B cell (primary cell): ENCODE results near the gene PEAK1. TPM values are rescaled to one million over a fixed set of nuclear protein-coding genes. Genes with fewer than 3 reads are reported as not detected.
A peak's percentile ranks its signal among the peaks of the same experiment; 100 is the strongest.

Source experiments
- ATAC-seq: fragments of 200-7000 bp; cut with Tn5 transposase; one replicate; pipeline ENCODE4 v1.10.0; 2021; ENCODE audit warnings: low read depth, mild to moderate bottlenecking, moderate number of reproducible peaks, moderate library complexity
- CTCF ChIA-PET: fragments of 350-600 bp; sonication (Branson Sonifier 250); formaldehyde crosslinking; loops from one replicate; lab custom pipeline; 2021; ENCODE audit warnings: antibody characterized with exemption, inconsistent platforms; lab: Charles Lee
- POLR2A ChIA-PET: fragments of 350-600 bp; sonication (Branson Sonifier 250); formaldehyde crosslinking; loops from one replicate; lab custom pipeline; 2021; ENCODE audit warnings: antibody characterized with exemption; lab: Charles Lee
- DNase-seq: peaks from one replicate; pipeline ENCODE4 v3.0.0; 2013
- H2AFZ ChIP-seq: 2 replicates; pipeline ENCODE4 v1.6.1; 2012; ENCODE audit warnings: mild to moderate bottlenecking, low read depth, low read length; ENCODE audit not compliant: insufficient read depth, poor library complexity, severe bottlenecking
- H3K27ac ChIP-seq, 2 donors: 1 replicate in 1 of 2; 2 replicates in 1 of 2; pipeline ENCODE4 v1.5.1; 2012 to 2013; ENCODE audit warnings: low read length in 2 of 2, mild to moderate bottlenecking in 2 of 2, moderate library complexity in 1 of 2
- H3K27me3 ChIP-seq, 4 experiments: fragments of 200-600 bp in 1 of 4; sonication (generic) in 1 of 4; replicated peaks in 1 of 4; 1 replicate in 2 of 4; 2 replicates in 2 of 4; pipeline versions ENCODE4 v1.6.1 to v1.7.0; 2013 to 2016; ENCODE audit warnings: low read length in 3 of 4, mild to moderate bottlenecking in 2 of 4, mixed read lengths in 1 of 4, moderate library complexity in 1 of 4; ENCODE audit not compliant: insufficient read depth in 4 of 4, control insufficient read depth in 3 of 4; ENCODE audit errors: control extremely low read depth in 1 of 4
- H3K36me3 ChIP-seq, 2 experiments: replicated peaks in 1 of 2; 1 replicate in 1 of 2; 2 replicates in 1 of 2; pipeline versions ENCODE4 v1.6.1 to v1.7.1; 2013; ENCODE audit warnings: low read length in 1 of 2; ENCODE audit not compliant: insufficient read depth in 2 of 2, control insufficient read depth in 1 of 2; ENCODE audit errors: control extremely low read depth in 1 of 2, extremely low read depth in 1 of 2
- H3K4me1 ChIP-seq, 2 donors: fragments of 200-600 bp in 1 of 2; sonication (generic) in 1 of 2; 1 replicate in 1 of 2; 2 replicates in 1 of 2; pipeline versions ENCODE4 v1.5.1 to v1.6.1; 2013 to 2017; ENCODE audit warnings: low read length in 2 of 2; ENCODE audit not compliant: control insufficient read depth in 2 of 2, insufficient read depth in 2 of 2
- H3K4me2 ChIP-seq: replicated peaks from 2 replicates; pipeline ENCODE3; 2012; ENCODE audit warnings: mild to moderate bottlenecking, low read depth, low read length; ENCODE audit not compliant: poor library complexity, severe bottlenecking
- H3K4me3 ChIP-seq, 5 experiments: fragments of 200-600 bp in 1 of 5; sonication (generic) in 1 of 5; 1 replicate in 3 of 5; 2 replicates in 2 of 5; pipeline versions ENCODE4 v1.5.1 to v1.7.0; 2011 to 2016; ENCODE audit warnings: low read length in 4 of 5, mild to moderate bottlenecking in 4 of 5, low read depth in 2 of 5, control low read depth in 1 of 5, moderate library complexity in 1 of 5; ENCODE audit not compliant: insufficient read depth in 1 of 5; ENCODE audit errors: control extremely low read depth in 1 of 5, extremely low read depth in 1 of 5
- H3K79me2 ChIP-seq: fragments of 200-600 bp; sonication (generic); one replicate; pipeline ENCODE4 v1.6.0; 2016; ENCODE audit warnings: low read length; ENCODE audit not compliant: control insufficient read depth, insufficient read depth
- H3K9ac ChIP-seq: fragments of 200-600 bp; sonication (generic); 2 replicates; pipeline ENCODE4 v1.6.1; 2017; ENCODE audit warnings: mild to moderate bottlenecking, low read length, moderate library complexity
- H3K9me3 ChIP-seq, 3 donors: one replicate each; pipeline versions ENCODE4 v1.6.1 to v1.7.1; 2013; ENCODE audit warnings: low read length in 2 of 3; ENCODE audit not compliant: control insufficient read depth in 2 of 3, insufficient read depth in 1 of 3; ENCODE audit errors: control extremely low read depth in 1 of 3
- H4K20me1 ChIP-seq: 2 replicates; pipeline ENCODE4 v1.6.0; 2012; ENCODE audit warnings: mild to moderate bottlenecking, low read length; ENCODE audit not compliant: insufficient read depth, control insufficient read depth, poor library complexity, severe bottlenecking
- H3K27ac Mint-ChIP-seq: one replicate; pipeline ENCODE4 v1.8.0; 2021; ENCODE audit warnings: mixed read lengths
- H3K27me3 Mint-ChIP-seq: one replicate; pipeline ENCODE4 v1.8.0; 2021; ENCODE audit warnings: mixed read lengths
- H3K4me1 Mint-ChIP-seq: one replicate; pipeline ENCODE4 v1.8.0; 2021; ENCODE audit warnings: mixed read lengths
- H3K4me3 Mint-ChIP-seq: one replicate; pipeline ENCODE4 v1.8.0; 2021; ENCODE audit warnings: mixed read lengths
- H3K9me3 Mint-ChIP-seq: one replicate; pipeline ENCODE4 v1.8.0; 2022; ENCODE audit warnings: mixed read lengths; ENCODE audit not compliant: insufficient read depth
- EZH2 ChIP-seq: IDR thresholded peaks from 2 replicates; pipeline ENCODE4 v1.6.1; 2012; ENCODE audit warnings: borderline replicate concordance, low read depth, mild to moderate bottlenecking, moderate library complexity, low read length; ENCODE audit not compliant: insufficient read depth, poor library complexity, severe bottlenecking
- WGBS: methylation state at CpG from one replicate; pipeline ENCODE4 v1.1.5; 2013; ENCODE audit warnings: missing lambda C conversion rate; ENCODE audit not compliant: insufficient coverage; 5-methylcytosine and 5-hydroxymethylcytosine counted together
- intact Hi-C: fragments of 100-400 bp; cut with micrococcal nuclease; formaldehyde crosslinking; loops from one replicate; pipeline ENCODE4 v1.10.0; 2022
- polyA plus RNA-seq: library from polyadenylated mRNA; depleted of rRNA; stranded (reverse); fragments of >200 nt; gene quantifications from 2 replicates; pipeline ENCODE4 v1.2.3, GENCODE V29; 2012
- total RNA-seq, 2 donors: library from RNA; stranded (reverse); fragments of 120-200 nt in 1 of 2; gene quantifications; 1 replicate in 1 of 2; 2 replicates in 1 of 2; pipeline versions ENCODE4 v1.2.3 to v1.2.4, GENCODE V29; 2013 to 2022
- TF ChIP-seq, protein P1 (sequence below): fragments of 200-600 bp; IDR thresholded peaks from one replicate; pipeline ENCODE4 v1.8.0; 2022; ENCODE audit warnings: antibody characterized with exemption, mild to moderate bottlenecking

Gene PEAK1
- total and polyA plus RNA-seq, 2 donors (not counting 1 experiment from before 2014, with no cell fraction given) = 13.4 to 38.0 TPM

DNA sequence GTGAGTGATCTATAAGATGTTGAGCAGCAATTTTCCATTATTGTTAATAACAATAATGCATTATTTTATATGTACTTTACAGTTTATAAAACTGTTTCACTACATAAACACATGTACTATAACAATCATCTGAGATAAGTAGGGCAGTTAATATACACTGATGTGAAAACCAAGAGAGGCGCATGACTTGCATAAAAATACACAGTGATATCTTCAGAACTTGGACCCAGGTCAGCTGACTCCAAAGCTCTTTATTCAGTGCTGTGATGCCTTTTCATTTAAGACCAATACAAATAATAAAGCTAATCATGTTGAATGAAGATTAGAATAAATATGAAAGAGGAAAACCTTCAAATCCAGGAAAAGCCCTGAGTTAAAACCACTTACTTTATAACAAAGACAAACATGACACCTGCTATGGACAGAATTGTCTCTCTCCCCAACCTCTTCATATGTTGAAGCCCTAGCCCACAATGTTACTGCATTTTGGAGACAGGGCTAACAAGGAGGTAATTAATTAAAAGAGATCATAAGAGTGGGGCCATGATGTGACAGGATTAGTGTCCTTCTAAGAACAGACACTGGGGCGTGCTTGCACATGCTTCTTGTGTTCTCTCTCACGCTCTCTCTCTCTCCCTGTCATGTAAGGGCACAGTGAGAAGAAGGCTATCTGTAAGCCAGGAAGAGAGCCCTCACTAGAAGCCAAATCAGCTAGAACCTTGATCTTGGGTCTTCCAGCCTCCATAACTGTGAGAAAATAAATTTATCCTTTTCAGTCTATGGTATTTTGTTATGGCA, 293.2 kb downstream of the PEAK1 start:
- peaks cover 31% of the 10 kb centered on the region for H3K4me1 Mint-ChIP-seq
- no peak overlapping the region for H3K4me3 Mint-ChIP-seq
- ATAC-seq (no peak), DNase-seq (no peak)
- no peak overlapping the region for H2AFZ ChIP-seq
- no peak overlapping the region for H3K4me2 ChIP-seq
- no peak overlapping the region for H3K9ac ChIP-seq
- H3K27me3 Mint-ChIP-seq = no peaks in the 10 kb centered on the region
- H3K9me3 Mint-ChIP-seq = no peaks in the 10 kb centered on the region
- H3K36me3 ChIP-seq = no peaks in the 10 kb centered on the region
- H3K4me1 ChIP-seq = peaks cover 24 to 25% of the 10 kb centered on the region in 2 donors
- no peak for TF ChIP-seq EZH2
- TF ChIP-seq, protein P1, sequence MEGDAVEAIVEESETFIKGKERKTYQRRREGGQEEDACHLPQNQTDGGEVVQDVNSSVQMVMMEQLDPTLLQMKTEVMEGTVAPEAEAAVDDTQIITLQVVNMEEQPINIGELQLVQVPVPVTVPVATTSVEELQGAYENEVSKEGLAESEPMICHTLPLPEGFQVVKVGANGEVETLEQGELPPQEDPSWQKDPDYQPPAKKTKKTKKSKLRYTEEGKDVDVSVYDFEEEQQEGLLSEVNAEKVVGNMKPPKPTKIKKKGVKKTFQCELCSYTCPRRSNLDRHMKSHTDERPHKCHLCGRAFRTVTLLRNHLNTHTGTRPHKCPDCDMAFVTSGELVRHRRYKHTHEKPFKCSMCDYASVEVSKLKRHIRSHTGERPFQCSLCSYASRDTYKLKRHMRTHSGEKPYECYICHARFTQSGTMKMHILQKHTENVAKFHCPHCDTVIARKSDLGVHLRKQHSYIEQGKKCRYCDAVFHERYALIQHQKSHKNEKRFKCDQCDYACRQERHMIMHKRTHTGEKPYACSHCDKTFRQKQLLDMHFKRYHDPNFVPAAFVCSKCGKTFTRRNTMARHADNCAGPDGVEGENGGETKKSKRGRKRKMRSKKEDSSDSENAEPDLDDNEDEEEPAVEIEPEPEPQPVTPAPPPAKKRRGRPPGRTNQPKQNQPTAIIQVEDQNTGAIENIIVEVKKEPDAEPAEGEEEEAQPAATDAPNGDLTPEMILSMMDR = no peak
- no peaks in the 10 kb centered on the region for H3K9me3 ChIP-seq
- POLR2A ChIA-PET = no interaction called here
- 100% methylated on average over 2 of the region's 3 CpGs for WGBS
- intact Hi-C loops = no loop called here
- H3K4me3 ChIP-seq = no peak overlapping the region
- H3K27ac Mint-ChIP-seq = no peak overlapping the region
- H3K27ac ChIP-seq = no peak overlapping the region
- H3K27me3 ChIP-seq = no peaks in the 10 kb centered on the region
- H3K79me2 ChIP-seq = no peaks in the 10 kb centered on the region
- H4K20me1 ChIP-seq = no peaks in the 10 kb centered on the region
- CTCF ChIA-PET = interaction anchor here (0.6 to 3.5 kb wide), 5 partner anchors 23 to 417 kb away, joined by 3 to 30 read pairs (median 6); no protein-coding TSS in a partner anchor

DNA sequence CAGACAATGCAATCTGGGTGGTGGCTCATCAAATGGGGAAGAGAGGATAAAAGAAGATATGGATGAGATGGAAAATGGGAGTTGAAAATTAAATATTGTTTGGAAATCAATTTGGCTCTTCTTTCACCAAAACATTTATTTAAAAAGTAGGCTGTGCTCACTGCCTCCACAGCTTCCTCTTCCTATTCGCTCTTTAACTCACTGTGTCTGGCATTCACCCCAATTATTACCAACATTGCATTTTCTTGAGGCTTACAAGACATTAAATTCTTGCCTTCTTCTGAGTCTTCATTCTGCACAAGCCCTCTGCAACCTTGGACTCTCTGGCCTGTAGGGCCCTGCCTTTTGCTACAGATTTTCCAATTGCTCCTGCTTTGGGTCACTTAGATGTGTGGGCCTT, 296.1 kb downstream of the PEAK1 start:
- Mint-ChIP-seq H3K27me3 (no peaks in the 10 kb centered on the region), H3K27ac (no peak overlapping the region), H3K4me3 (peak overlapping the region; percentile 27), H3K4me1 (peaks cover 55% of the 10 kb centered on the region), H3K9me3 (no peaks in the 10 kb centered on the region)
- H3K4me2 ChIP-seq = peak overlapping the region; percentile 43
- H2AFZ ChIP-seq = no peak overlapping the region
- CTCF ChIA-PET = interaction anchor here (0.9 to 3.5 kb wide), 3 partner anchors 13 to 420 kb away, joined by 3 to 30 read pairs (median 13); no protein-coding TSS in a partner anchor
- intact Hi-C loops = no loop called here
- peaks cover 29 to 35% of the 10 kb centered on the region in 2 donors for H3K4me1 ChIP-seq
- DNase-seq (no peak), ATAC-seq (no peak)
- WGBS = 46% methylated on average over 1 of the region's 1 CpG
- no peak for TF ChIP-seq EZH2
- TF ChIP-seq, protein P1 = no peak
- no peaks in the 10 kb centered on the region for H4K20me1 ChIP-seq
- H3K27me3 ChIP-seq = no peaks in the 10 kb centered on the region
- H3K4me3 ChIP-seq = no peak overlapping the region
- POLR2A ChIA-PET = no interaction called here
- no peak overlapping the region for H3K27ac ChIP-seq
- no peaks in the 10 kb centered on the region for H3K9me3 ChIP-seq
- no peaks in the 10 kb centered on the region for H3K79me2 ChIP-seq
- H3K36me3 ChIP-seq = no peaks in the 10 kb centered on the region
- H3K9ac ChIP-seq = no peak overlapping the region
